Breast epithelium (tissue), 4 donors: ENCODE results near the gene P2RY13. TPM values are rescaled to one million over a fixed set of nuclear protein-coding genes. Genes with fewer than 3 reads are reported as not detected.

ENCODE experiments used
- DNase-seq, 2 donors: peaks; one replicate each; pipeline ENCODE4 v3.0.0-alpha.2; 2019; ENCODE audit warnings: low spot score in 2 of 2
- H3K27ac ChIP-seq, 2 donors: fragments of 200-600 bp; sonication (generic) in 1 of 2; one replicate each; pipeline ENCODE4 v1.5.1; 2016 to 2019; ENCODE audit warnings: mild to moderate bottlenecking in 1 of 2
- H3K27me3 ChIP-seq, 2 donors: fragments of 200-600 bp; sonication (generic) in 1 of 2; one replicate each; pipeline versions ENCODE4 v1.5.1 to v1.6.0; 2017 to 2019; ENCODE audit warnings: control low read depth in 1 of 2, mild to moderate bottlenecking in 1 of 2
- H3K36me3 ChIP-seq: fragments of 200-600 bp; one replicate; pipeline ENCODE4 v1.5.1; 2019
- H3K4me1 ChIP-seq, 2 donors: fragments of 200-600 bp; sonication (generic); one replicate each; pipeline ENCODE4 v1.5.1; 2016 to 2019; ENCODE audit warnings: control low read depth in 1 of 2
- H3K4me3 ChIP-seq, 3 donors: fragments of 200-600 bp; sonication (generic); 1 replicate in 2 of 3; 2 replicates in 1 of 3; pipeline ENCODE4 v1.5.1; 2016 to 2019; ENCODE audit warnings: mild to moderate bottlenecking in 3 of 3, moderate library complexity in 2 of 3
- H3K9me3 ChIP-seq, 2 donors: fragments of 200-600 bp; sonication (generic) in 1 of 2; one replicate each; pipeline ENCODE4 v1.5.1; 2016 to 2019; ENCODE audit warnings: control low read depth in 1 of 2
- CTCF ChIP-seq, 3 donors: fragments of 450-650 bp; IDR thresholded peaks; one replicate each; pipeline ENCODE4 v1.5.1; 2016 to 2017; ENCODE audit warnings: antibody characterized with exemption in 3 of 3, mild to moderate bottlenecking in 3 of 3, moderate library complexity in 3 of 3
- POLR2A ChIP-seq: fragments of 450-650 bp; IDR thresholded peaks from one replicate; pipeline ENCODE4 v1.6.1; 2016; ENCODE audit warnings: antibody characterized with exemption, mild to moderate bottlenecking, moderate library complexity
- POLR2AphosphoS5 ChIP-seq, 3 donors: sonication (generic); formaldehyde crosslinking; IDR thresholded peaks; one replicate each; pipeline ENCODE4 v1.6.1; 2017; ENCODE audit warnings: antibody characterized with exemption in 3 of 3
- intact Hi-C: fragments of 100-400 bp; cut with DNase I; formaldehyde crosslinking; loops from one replicate; pipeline ENCODE4 v1.15.1; 2023; ENCODE audit warnings: low total_unique reads
- total RNA-seq, 3 donors: library from RNA; depleted of rRNA; stranded (reverse); fragments of >200 nt; gene quantifications; one replicate each; pipeline ENCODE4 v1.1.0, GENCODE V29; 2016

Gene P2RY13
- total RNA-seq, 3 donors from 2014 or later = 0.98 to 6.9 (median 2.5) TPM

GRCh38 chr3:151314137-151314536 is 15.2 kb downstream of the P2RY13 start:
- intact Hi-C loops = no loop called here
- DNase-seq = no peak
- Histone ChIP-seq H3K36me3 (no peaks in the 10 kb centered on the region), H3K27me3 (no peaks in the 10 kb centered on the region), H3K9me3 (no peaks in the 10 kb centered on the region), H3K4me3 (no peak overlapping the region), H3K4me1 (no peaks in the 10 kb centered on the region), H3K27ac (no peak overlapping the region)
- TF ChIP-seq CTCF (IDR thresholded peaks at IDR 0.05) (no peak), POLR2A (no peak), POLR2AphosphoS5 (IDR thresholded peaks at IDR 0.05) (no peak)

GRCh38 chr3:151312972-151313371 is 16.4 kb downstream of the P2RY13 start:
- Histone ChIP-seq H3K4me3 (no peak overlapping the region), H3K36me3 (no peaks in the 10 kb centered on the region), H3K9me3 (no peaks in the 10 kb centered on the region), H3K4me1 (no peaks in the 10 kb centered on the region), H3K27ac (no peak overlapping the region), H3K27me3 (no peaks in the 10 kb centered on the region)
- no peak for TF ChIP-seq CTCF (IDR thresholded peaks at IDR 0.05)
- intact Hi-C loops = no loop called here
- DNase-seq = no peak

- DNase-seq = no peak
- TF ChIP-seq POLR2A (no peak), POLR2AphosphoS5 (IDR thresholded peaks at IDR 0.05) (no peak)
These were observed 19.8 kb downstream of the P2RY13 start for GRCh38 chr3:151309566-151309965.

GRCh38 chr3:151307583-151308488 is 21.5 kb downstream of the P2RY13 start:
- H3K27me3 ChIP-seq = no peaks in the 10 kb centered on the region
- no peak for DNase-seq
- H3K9me3 ChIP-seq = no peaks in the 10 kb centered on the region
- peaks cover 0 to 8% of the 10 kb centered on the region in 2 donors for H3K4me1 ChIP-seq
- no peak overlapping the region for H3K27ac ChIP-seq
- TF ChIP-seq CTCF (IDR thresholded peaks at IDR 0.05) (no peak), POLR2A (no peak), POLR2AphosphoS5 (IDR thresholded peaks at IDR 0.05) (no peak)
- no peaks in the 10 kb centered on the region for H3K36me3 ChIP-seq
- intact Hi-C loops = no loop called here
- H3K4me3 ChIP-seq = no peak overlapping the region

More at GRCh38 chr3:151309566-151309965, 19.8 kb downstream of the P2RY13 start:
- Histone ChIP-seq H3K4me3 (no peak overlapping the region), H3K4me1 (peaks cover 0 to 8% of the 10 kb centered on the region in 2 donors), H3K27me3 (no peaks in the 10 kb centered on the region), H3K36me3 (no peaks in the 10 kb centered on the region), H3K9me3 (no peaks in the 10 kb centered on the region), H3K27ac (no peak overlapping the region)
- intact Hi-C loops = no loop called here

GRCh38 chr3:151307131-151307530 is 22.2 kb downstream of the P2RY13 start:
- TF ChIP-seq CTCF (IDR thresholded peaks at IDR 0.05) (no peak), POLR2AphosphoS5 (IDR thresholded peaks at IDR 0.05) (no peak), POLR2A (no peak)
- peaks cover 0 to 8% of the 10 kb centered on the region in 2 donors for H3K4me1 ChIP-seq
- peak overlapping the region in 1 of 2 donors; percentile 90 for H3K27ac ChIP-seq
- no peak for DNase-seq
- no peaks in the 10 kb centered on the region for H3K9me3 ChIP-seq
- intact Hi-C loops = no loop called here
- no peak overlapping the region for H3K4me3 ChIP-seq
- H3K36me3 ChIP-seq = no peaks in the 10 kb centered on the region
- H3K27me3 ChIP-seq = no peaks in the 10 kb centered on the region
